ENCODE results near the gene F8.

GRCh38 chrX:154968353-154968752, 54.2 kb downstream of the F8 start:
- TF ChIP-seq, protein P1, sequence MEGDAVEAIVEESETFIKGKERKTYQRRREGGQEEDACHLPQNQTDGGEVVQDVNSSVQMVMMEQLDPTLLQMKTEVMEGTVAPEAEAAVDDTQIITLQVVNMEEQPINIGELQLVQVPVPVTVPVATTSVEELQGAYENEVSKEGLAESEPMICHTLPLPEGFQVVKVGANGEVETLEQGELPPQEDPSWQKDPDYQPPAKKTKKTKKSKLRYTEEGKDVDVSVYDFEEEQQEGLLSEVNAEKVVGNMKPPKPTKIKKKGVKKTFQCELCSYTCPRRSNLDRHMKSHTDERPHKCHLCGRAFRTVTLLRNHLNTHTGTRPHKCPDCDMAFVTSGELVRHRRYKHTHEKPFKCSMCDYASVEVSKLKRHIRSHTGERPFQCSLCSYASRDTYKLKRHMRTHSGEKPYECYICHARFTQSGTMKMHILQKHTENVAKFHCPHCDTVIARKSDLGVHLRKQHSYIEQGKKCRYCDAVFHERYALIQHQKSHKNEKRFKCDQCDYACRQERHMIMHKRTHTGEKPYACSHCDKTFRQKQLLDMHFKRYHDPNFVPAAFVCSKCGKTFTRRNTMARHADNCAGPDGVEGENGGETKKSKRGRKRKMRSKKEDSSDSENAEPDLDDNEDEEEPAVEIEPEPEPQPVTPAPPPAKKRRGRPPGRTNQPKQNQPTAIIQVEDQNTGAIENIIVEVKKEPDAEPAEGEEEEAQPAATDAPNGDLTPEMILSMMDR (conservative IDR thresholded peaks at IDR 0.05; ENCODE audit: low read depth, low read length): no peak
- TF ChIP-seq EZH2 (IDR thresholded peaks at IDR 0.05; ENCODE audit: low read length, unreplicated experiment) (no peak), EZH2phosphoT487 (IDR thresholded peaks at IDR 0.05; ENCODE audit: borderline replicate concordance, low read length) (no peak)
